IPS-15b (cell line): ENCODE measurements around the gene MIPOL1.

Experiments
- H3K27me3 ChIP-seq: one replicate; pipeline ENCODE4 v1.6.1; 2013; ENCODE audit warnings: low read length; ENCODE audit not compliant: control insufficient read depth, insufficient read depth
- H3K36me3 ChIP-seq: one replicate; pipeline ENCODE4 v1.6.1; 2013; ENCODE audit warnings: low read length; ENCODE audit not compliant: control insufficient read depth, insufficient read depth
- H3K4me1 ChIP-seq: one replicate; pipeline ENCODE4 v1.6.1; 2013; ENCODE audit warnings: mild to moderate bottlenecking, low read length; ENCODE audit not compliant: control insufficient read depth, insufficient read depth
- H3K4me3 ChIP-seq: one replicate; pipeline ENCODE4 v1.5.1; 2013; ENCODE audit warnings: low read depth, low read length
- H3K9ac ChIP-seq: one replicate; pipeline ENCODE4 v1.6.1; 2013; ENCODE audit warnings: low read depth, mild to moderate bottlenecking, low read length
- H3K9me3 ChIP-seq: one replicate; pipeline ENCODE4 v1.6.1; 2013; ENCODE audit warnings: mild to moderate bottlenecking, low read length; ENCODE audit not compliant: control insufficient read depth, insufficient read depth

MIPOL1 gene

DNA sequence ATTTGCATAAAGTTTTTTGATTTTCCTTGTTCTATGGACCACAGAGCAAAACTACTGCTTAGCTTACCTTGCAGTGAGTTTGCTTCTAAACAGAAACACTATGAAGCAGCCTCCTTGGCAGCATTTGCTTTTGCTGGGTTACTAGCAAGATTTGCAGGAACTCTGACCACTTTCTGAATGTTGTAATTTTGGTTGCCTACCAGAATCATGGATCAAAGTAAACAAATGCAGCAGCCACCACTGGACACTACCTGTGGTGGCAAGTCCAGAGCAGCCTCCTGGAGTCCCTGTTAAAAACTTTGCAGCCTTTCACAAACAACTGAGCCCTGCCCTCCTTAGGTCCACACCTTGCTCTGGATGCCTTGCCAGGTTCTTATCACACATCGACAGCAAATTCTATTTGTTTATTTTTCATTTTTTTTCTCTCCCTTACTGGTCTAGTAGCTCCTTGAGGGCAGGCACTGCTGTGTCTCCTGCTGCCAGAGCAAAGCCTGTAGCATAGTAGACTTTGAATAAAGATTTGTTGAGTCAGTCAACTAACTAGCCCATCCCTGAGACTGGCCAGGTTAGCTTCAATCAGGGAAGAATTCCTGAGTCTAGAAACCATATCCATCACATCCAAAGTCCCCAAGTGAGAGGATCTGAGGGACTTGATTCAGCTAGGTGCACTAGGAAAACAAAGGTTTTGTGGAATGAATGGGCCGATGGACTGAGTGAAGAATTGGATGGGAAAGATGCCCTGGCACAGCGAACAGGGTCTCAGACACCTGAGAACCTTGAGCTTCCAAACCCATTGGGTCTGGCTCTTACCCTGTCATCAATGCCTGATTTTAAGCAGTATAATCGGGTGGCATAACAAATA lies 403.4 kb downstream of the MIPOL1 start:
- Histone ChIP-seq H3K4me1 (peaks cover 3% of the 10 kb centered on the region), H3K9me3 (no peaks in the 10 kb centered on the region), H3K27me3 (peaks cover 100% of the 10 kb centered on the region), H3K4me3 (no peak overlapping the region), H3K36me3 (no peaks in the 10 kb centered on the region), H3K9ac (no peak overlapping the region)

GRCh38 chr14:37601865-37602264 lies 404.1 kb downstream of the MIPOL1 start:
- Histone ChIP-seq H3K9me3 (no peaks in the 10 kb centered on the region), H3K4me3 (no peak overlapping the region), H3K9ac (no peak overlapping the region), H3K27me3 (peaks cover 100% of the 10 kb centered on the region), H3K36me3 (no peaks in the 10 kb centered on the region), H3K4me1 (no peaks in the 10 kb centered on the region)
